GM13977 (cell line): ENCODE measurements around the gene DDX1.

ENCODE experiments used
- DNase-seq: peaks from one replicate; pipeline ENCODE4 v3.0.0; 2012; ENCODE audit warnings: low spot score
- CTCF ChIP-seq: IDR thresholded peaks from 2 replicates; pipeline ENCODE4 v1.5.1; 2012; ENCODE audit warnings: mild to moderate bottlenecking, control low read depth; ENCODE audit not compliant: insufficient read depth; ENCODE audit errors: extremely low read depth, missing control alignments
- in situ Hi-C: fragments of 300-500 bp; cut with MboI; formaldehyde crosslinking; loops from one replicate; pipeline ENCODE4 v1.12.0; 2022; ENCODE audit warnings: low sequenced_read_pairs, low pct_unique_long_range_greater_than_20kb, mixed read lengths, inconsistent platforms; ENCODE audit not compliant: unreplicated experiment

The DDX1 gene

DNA sequence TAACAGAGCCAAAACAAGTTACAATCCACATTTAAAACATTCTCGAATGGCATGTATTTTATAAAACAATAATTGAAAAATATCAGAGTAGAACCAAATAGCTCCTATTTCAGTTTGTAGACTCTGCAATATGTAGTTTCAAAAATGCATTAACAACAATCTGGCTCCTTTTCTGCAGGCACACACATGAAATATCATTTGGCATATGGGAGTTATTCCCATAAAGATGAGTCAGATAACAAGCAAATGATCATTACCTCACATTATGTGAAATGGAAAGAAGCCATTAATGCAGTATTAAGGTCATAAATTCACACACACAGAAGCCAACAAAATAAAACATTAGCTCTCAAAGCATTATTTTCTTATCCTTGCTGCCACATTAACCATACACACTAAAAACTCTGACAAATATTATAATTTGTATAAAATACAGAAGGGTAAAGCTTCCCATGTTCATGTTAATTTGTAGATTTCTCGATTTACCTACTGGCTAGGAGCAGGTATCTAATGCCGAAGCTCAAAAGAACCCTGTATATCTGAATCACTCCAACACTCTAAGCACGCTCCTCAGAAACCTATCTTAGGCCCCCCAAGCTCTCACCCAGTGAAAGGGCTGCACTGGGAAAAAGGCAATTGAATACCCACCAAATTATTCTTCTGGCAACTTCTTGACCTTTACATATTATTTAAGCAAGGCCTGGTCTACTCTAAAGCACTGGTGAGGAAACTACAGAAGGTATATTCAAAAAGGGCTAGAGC is 44.4 kb upstream of the DDX1 start:
- DNase-seq, result no peak
- no peak for TF ChIP-seq CTCF
- in situ Hi-C loops, result no loop called here

DNA sequence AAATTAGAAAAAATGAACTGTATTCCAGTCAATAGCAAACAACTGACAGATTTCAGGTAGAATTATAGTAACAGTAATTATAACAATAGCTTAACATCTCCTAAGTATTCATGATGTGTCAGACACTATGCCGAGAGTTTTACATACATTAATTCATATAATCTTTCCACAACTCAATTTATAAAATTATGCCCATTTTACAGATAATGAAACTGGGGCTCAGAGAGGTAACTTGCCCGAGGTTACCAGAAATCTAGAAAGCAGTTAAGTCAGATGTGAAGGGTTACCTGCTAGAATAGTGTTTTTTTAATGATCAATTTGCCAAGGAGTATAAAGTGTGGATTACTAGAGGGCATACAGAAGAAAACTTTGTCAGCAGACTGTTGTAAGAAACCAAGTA is 42.7 kb upstream of the DDX1 start:
- in situ Hi-C loops, result no loop called here
- no peak for TF ChIP-seq CTCF
- DNase-seq, result no peak

- no peak for TF ChIP-seq CTCF
- no peak for DNase-seq
- in situ Hi-C loops, result loop anchor here (25.0 kb wide), 1 partner anchor 366 kb away; no protein-coding TSS in a partner anchor
Observed at GRCh38 chr2:15553519-15553918, 38.1 kb upstream of the DDX1 start.

DNA sequence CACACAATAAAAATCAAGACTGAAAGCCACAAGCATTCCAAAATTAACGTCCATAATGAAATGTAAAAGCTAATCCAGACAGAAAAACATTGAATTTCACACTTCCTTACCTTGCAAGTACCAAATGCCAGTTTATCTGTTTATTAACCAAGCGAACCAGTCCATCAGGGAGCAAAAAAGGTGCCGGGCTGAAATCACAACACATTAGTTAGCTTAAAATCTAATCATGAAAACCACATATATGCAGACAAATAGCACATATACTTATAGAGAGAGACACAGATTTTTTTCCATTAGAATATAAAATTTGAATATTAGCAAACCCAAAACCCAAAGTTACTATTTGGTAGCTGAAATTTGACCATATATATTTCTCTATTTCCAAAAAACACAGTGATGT is 37.7 kb upstream of the DDX1 start:
- no peak for DNase-seq
- no peak for TF ChIP-seq CTCF
- in situ Hi-C loops, result loop anchor here (25.0 kb wide), 1 partner anchor 367 kb away; no protein-coding TSS in a partner anchor

DNA sequence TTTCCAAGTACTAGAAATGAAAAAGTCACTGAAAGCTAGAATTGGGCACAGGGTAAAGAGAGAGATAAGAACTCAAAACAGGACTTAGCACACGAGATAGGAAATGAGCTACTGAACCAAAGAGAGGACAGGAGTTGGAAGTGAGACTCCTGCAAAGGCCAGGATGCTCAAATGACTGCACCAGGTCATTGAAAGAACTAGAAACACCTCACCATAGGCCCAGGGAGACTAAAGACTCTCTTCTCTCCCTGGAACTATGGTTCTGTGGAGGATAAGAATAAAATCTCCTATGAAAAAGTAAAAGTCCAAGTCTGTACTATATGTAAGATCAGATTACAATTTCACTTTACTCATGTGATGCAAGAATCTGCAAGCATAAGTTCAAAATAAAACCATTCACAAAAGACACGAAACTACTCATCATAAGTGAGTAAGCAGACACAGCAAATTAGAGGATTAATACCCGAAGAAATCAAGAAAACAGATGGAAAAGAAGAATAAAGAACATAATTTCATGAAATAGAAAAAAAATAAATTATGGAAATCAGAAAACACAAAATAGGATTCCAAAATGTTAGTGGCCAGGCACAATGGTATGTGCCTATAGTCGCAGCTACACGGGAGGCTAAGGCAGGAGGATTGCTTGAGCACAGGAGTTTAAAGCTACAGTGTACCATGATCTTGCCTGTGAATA is 37.0 kb upstream of the DDX1 start:
- TF ChIP-seq CTCF, result no peak
- in situ Hi-C loops, result loop anchor here (25.0 kb wide), 1 partner anchor 367 kb away; no protein-coding TSS in a partner anchor
- no peak for DNase-seq

GRCh38 chr2:15555760-15556193 is 35.9 kb upstream of the DDX1 start:
- no peak for DNase-seq
- in situ Hi-C loops, result loop anchor here (25.0 kb wide), 1 partner anchor 368 kb away; no protein-coding TSS in a partner anchor
- TF ChIP-seq CTCF, result no peak
